ENCODE data around the gene ITPKC. TPM values are rescaled to one million over a fixed set of nuclear protein-coding genes. Genes with fewer than 3 reads are reported as not detected.
"Not testable (repeated sequence)": the region's sequence is repeated elsewhere in the genome, so short reads cannot be mapped to it uniquely, and the experiment has no call there.

The ITPKC gene
- total and polyA plus RNA-seq, 12 donors = 6.2 to 17.3 (median 9.4) TPM

DNA sequence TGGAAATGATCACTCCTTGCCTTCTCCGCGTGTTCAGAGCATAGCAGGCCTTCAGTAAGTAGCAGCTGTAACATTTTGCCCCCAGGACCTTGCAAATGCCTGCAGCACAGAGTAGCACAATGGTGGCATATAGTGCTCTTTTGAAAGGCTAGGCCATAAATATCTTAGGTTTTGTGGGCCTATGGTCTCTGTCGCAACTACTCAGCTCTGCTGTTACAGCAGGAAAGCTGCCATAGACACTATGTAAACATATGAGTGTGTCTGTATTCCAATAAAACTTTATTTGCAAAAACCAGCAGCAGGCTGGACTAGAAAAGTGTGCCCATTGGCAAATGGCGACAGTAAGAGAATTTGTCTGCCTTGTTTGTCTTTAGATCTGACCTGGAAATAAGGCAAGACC, 9.4 kb downstream of the ITPKC start:
- peaks cover 0 to 21% (median 14%) of the 10 kb centered on the region in 9 donors for H3K4me1 ChIP-seq
- H3K9me3 ChIP-seq = peaks cover 0 to 8% (median 0%) of the 10 kb centered on the region in 11 donors
- peaks cover 6 to 95% (median 42%) of the 10 kb centered on the region in 9 donors for H3K36me3 ChIP-seq
- DNase-seq (no peak), ATAC-seq (no peak)
- no peak overlapping the region for H3K4me3 ChIP-seq
- 96 to 98% methylated on average over 4 of the region's 4 CpGs for WGBS, 2 donors
- intact Hi-C loops (cut with DNase I) = no loop called here
- H3K27me3 ChIP-seq = no peaks in the 10 kb centered on the region
- no peak overlapping the region for H3K27ac ChIP-seq
- TF ChIP-seq, protein P1, sequence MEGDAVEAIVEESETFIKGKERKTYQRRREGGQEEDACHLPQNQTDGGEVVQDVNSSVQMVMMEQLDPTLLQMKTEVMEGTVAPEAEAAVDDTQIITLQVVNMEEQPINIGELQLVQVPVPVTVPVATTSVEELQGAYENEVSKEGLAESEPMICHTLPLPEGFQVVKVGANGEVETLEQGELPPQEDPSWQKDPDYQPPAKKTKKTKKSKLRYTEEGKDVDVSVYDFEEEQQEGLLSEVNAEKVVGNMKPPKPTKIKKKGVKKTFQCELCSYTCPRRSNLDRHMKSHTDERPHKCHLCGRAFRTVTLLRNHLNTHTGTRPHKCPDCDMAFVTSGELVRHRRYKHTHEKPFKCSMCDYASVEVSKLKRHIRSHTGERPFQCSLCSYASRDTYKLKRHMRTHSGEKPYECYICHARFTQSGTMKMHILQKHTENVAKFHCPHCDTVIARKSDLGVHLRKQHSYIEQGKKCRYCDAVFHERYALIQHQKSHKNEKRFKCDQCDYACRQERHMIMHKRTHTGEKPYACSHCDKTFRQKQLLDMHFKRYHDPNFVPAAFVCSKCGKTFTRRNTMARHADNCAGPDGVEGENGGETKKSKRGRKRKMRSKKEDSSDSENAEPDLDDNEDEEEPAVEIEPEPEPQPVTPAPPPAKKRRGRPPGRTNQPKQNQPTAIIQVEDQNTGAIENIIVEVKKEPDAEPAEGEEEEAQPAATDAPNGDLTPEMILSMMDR (IDR thresholded peaks at IDR 0.05) = no peak

- peaks cover 8 to 100% (median 59%) of the 10 kb centered on the region in 9 donors for H3K36me3 ChIP-seq
- ATAC-seq; H3K4me1 ChIP-seq; H3K27ac ChIP-seq; H3K4me3 ChIP-seq; H3K27me3 ChIP-seq; intact Hi-C loops (cut with DNase I); H3K9me3 ChIP-seq; DNase-seq: not testable (repeated sequence)
- WGBS, 2 donors = 94 to 95% methylated on average over 5 of the region's 5 CpGs
These were observed 13.2 kb downstream of the ITPKC start for GRCh38 chr19:40730065-40730464.

DNA sequence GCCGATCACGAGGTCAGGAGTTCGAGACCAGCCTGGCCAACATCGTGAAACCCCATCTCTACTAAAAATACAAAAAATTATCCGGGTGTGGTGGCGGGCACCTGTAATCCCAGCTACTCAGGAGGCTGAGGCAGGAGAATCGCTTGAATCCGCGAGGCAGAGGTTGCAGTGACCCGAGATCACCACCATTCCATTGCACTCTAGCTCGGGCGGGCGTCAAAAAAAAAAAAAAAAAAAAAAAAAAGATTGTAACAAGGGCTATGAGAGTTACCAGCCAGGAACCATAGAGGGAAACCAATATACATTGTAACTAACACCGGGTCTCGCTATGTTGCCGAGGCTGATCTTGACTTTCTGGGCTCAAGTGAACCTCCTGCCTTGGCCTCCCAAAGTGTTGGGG, 15.4 kb downstream of the ITPKC start:
- H3K27ac ChIP-seq; ATAC-seq; H3K4me3 ChIP-seq; H3K4me1 ChIP-seq; H3K27me3 ChIP-seq; intact Hi-C loops (cut with DNase I); H3K9me3 ChIP-seq; DNase-seq: not testable (repeated sequence)
- H3K36me3 ChIP-seq = peaks cover 6 to 100% (median 63%) of the 10 kb centered on the region in 9 donors
- WGBS, 2 donors = 98% methylated on average over 16 of the region's 16 CpGs

DNA sequence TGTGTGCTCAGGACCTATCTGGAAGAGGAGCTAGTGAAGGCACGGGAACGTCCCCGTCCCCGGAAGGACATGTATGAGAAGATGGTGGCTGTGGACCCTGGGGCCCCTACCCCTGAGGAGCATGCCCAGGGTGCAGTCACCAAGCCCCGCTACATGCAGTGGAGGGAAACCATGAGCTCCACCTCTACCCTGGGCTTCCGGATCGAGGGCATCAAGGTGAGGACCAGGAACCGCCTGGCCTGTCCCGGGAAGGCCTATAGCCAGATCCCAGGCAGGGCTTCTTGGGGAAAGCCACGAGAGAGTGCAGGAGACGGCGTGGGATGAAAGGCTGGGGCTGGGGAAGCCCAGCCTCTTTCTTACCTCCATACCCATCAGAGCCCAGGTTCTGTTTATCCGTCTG, 16.2 kb downstream of the ITPKC start:
- ATAC-seq (no peak), DNase-seq (no peak)
- 91 to 93% methylated on average over 13 of the region's 13 CpGs for WGBS, 2 donors
- Histone ChIP-seq H3K9me3 (no peaks in the 10 kb centered on the region), H3K36me3 (peaks cover 3 to 100% (median 57%) of the 10 kb centered on the region in 9 donors), H3K27me3 (no peaks in the 10 kb centered on the region), H3K27ac (no peak overlapping the region), H3K4me3 (no peak overlapping the region), H3K4me1 (peaks cover 0 to 6% (median 0%) of the 10 kb centered on the region in 9 donors)
- intact Hi-C loops (cut with DNase I) = no loop called here
- TF ChIP-seq, protein P1 (IDR thresholded peaks at IDR 0.05) = no peak

- TF ChIP-seq, protein P1 (IDR thresholded peaks at IDR 0.05) = no peak
- H3K4me1 ChIP-seq = peaks cover 0 to 14% (median 3%) of the 10 kb centered on the region in 9 donors
- ATAC-seq (no peak), DNase-seq (no peak)
- intact Hi-C loops (cut with DNase I) = no loop called here
- H3K27ac ChIP-seq = no peak overlapping the region
- H3K27me3 ChIP-seq = no peaks in the 10 kb centered on the region
- no peak overlapping the region for H3K4me3 ChIP-seq
- no peaks in the 10 kb centered on the region for H3K9me3 ChIP-seq
- WGBS, 2 donors = 95 to 96% methylated on average over 11 of the region's 11 CpGs
- H3K36me3 ChIP-seq = peaks cover 3 to 100% (median 57%) of the 10 kb centered on the region in 9 donors
These were observed 18.3 kb downstream of the ITPKC start for GRCh38 chr19:40735013-40735771.
